Stimulated activated CD8-positive, alpha-beta memory T cell treated with anti-CD3 and anti-CD28 coated beads, Interleukin-4, amount 100 ng/mL, for 24 hours (primary cell): Measurements from ENCODE around the gene MRPS7.
"Not testable (repeated sequence)": the region's sequence is repeated elsewhere in the genome, so short reads cannot be mapped to it uniquely, and the experiment has no call there.

Source experiments
- DNase-seq: peaks from one replicate; pipeline ENCODE4 v3.0.0-alpha.2; 2020; ENCODE audit warnings: low read depth

MRPS7 gene

DNA sequence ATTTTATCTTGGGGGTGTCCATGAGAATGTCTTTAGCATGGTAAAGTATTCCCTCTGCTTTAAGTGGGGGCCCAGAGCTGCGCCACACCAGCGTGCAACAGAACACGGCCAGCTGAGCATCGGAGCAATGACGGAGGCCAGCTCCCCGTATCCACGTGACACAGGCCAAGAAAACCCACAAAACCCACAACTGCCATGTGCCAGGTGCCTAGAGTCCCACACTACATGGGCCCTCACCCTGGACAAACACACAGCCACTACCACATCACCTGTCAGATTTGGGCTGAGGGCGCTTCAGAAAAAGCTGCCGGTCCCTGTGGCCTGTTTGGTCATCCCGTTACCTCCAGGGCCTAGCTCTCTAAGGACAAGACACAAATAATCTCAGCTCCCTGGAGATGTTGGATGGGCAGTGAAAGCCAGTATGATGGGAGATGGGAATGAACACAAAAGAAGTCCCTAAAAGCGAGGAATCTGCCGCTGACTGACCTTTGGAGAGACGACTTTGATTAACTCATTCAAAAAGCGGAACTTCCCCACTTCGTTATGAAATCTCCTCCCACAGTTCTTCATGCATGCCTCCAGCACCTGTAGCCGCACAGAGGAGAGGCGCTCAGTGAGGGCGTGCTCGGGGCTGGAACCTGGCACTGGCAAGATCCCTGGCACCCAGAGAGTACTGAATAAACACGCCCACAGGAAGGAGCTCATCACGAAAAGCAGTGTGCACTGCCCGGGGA, 17.4 kb upstream of the MRPS7 start:
- no peak for DNase-seq

DNA sequence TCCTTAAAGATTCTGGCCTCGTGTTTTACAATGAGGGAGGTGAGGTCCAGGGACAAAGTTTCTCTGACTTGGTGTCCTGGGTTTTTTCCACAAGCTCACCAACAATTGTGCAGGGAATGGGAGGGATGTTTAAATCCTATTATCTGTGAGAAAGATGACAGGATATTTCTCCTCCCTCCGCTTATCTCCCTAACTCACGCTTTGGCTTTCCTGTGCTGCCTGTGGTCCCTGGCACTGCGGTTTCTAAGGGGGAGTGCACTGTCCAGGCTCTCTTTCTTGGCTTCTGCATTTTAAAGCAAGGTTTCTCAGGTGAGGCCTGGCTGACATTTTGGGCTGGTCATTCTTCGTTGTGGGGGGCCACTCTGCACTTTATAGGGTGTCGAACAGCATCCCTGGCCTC, 16.7 kb upstream of the MRPS7 start:
- DNase-seq = no peak

DNA sequence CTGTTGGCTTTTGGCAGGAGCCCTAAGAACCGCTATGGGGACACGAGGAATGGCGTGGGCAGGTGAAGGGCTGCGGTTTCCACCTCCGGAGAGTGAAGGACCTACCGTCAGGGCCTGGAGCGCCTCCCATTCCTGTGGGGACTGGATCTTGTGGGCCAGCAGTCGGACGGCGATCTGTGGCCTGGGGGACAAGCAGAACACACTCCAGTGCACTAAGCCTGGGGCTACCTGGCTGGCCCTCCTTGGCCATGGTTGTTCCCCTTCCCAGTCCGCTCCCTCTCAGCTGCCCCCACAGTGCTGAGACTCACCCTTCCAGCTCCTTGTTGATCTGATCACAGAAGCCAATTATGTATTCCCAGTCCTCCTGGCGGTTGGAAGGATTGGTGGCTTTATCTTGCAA, 15.3 kb upstream of the MRPS7 start:
- DNase-seq = no peak

DNA sequence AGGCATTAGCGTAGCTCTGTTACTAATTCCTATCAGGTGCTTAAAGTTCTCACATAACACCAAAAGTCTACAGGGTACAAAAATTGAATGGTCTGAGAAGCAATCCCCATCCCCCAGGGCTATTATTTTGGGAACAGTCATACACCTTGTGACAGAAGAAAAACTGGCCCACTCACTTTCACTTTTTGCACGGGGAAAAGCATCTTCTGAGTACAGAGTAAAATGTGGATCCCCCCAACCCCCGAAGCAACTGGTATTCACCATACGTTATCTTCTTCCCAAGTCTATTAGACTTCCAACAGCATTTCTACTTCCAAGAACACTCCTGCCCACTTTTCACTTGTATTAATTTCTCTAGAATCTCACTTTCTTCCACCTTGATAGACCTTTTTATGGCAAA, 12.1 kb upstream of the MRPS7 start:
- no peak for DNase-seq

DNA sequence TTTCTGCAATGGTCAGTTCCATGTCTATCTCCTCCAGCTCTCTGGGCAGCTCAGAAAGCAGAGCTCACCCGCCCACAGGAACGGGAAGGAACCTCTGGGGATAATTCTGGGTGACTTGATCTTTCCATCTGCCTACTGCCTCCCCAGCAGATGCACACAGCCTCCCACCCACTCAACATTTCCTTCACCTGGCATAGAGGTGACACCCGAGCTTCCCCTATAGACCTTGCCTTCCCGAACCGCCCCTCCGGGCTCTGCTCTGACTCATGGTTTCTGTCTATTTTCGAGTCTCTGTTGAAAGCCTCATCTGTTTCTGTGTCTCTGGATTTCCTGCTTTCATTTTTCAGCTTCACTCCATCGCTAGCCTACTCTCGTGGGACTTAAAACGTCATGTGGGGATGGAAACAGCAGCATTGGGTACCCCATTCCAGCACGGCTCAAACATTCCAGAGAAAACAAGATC, 11.6 kb upstream of the MRPS7 start:
- peak; percentile 63 for DNase-seq

DNA sequence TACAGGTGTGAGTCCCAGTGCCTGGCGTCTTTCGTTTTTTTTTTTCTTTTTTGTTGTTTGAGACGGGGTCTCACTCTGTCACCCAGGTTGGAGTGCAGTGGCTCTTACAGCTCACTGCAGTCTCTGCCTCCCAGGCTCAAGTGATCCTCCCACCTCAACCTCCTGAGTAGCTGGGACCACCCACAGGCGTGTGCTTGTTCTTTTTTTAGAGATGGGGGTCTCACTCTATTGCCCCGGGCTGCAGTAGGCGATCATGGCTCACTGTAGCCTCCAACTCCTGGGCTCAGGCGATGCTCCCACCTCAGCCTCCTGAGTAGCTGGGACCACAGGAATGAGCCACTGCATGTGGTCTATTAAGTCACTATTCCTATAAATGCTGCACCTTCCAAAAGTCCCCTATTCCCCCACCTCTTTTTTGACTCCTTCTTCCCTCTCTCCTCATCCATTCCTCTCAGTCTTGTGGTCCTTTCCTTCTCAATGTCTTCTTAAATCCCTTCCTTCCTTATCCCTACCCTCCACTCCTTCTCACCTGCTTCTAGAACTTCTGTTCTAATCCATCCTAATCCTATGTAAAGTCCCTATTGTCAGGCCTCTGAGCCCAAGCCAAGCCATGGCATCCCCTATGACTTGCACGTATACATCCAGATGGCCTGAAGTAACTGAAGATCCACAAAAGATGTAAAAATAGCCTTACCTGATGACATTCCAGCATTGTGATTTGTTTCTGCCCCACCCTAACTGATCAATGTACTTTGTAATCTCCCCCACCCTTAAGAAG, 9.5 kb upstream of the MRPS7 start:
- no peak for DNase-seq

DNA sequence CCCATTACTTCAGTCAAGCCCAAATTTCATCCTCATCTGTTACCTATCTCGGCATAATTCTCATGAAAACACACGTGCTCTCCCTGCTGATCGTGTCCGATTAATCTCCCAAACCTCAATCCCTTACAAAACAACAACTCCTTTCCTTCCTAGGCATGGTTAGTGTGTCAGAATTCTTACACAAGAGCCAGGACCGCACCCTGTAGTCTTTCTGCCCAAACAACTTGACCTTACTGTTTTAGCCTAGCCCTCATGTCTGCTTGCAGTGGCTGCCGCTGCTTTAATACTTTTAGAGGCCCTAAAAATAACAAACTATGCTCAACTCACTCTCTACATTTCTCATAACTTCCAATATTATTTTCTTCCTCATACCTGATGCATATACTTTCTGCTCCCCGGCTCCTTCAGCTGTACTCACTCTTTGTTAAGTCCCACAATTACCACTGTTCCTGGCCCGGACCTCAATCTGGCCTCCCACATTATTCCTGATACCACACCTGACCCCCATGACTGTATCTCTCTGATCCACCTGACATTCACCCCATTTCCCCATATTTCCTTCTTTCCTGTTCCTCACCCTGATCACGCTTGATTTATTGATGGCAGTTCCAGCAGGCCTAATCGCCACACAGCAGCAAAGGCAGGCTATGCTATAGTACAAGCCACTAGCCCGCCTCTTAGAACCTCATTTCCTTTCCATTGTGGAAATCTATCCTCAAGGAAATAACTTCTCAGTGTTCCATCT, 5.6 kb upstream of the MRPS7 start:
- not testable (repeated sequence) for DNase-seq

DNA sequence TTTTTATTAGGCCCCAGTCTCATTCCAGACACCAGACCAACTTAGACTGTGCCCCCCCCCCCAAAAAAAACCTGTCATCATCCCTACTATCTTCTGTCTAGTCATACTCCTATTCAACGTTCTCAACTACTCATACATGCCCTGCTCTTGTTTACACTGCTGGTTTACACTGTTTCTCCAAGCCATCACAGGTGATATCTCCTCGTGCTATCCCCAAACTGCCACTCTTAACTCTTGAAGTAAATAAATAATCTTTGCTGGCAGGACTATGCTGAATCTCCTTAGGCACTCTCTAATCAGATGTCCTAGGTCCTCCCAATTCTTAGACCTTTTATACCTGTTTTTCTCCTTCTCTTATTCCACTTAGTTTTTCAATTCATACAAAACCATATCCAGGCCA, 4.5 kb upstream of the MRPS7 start:
- not testable (repeated sequence) for DNase-seq

DNA sequence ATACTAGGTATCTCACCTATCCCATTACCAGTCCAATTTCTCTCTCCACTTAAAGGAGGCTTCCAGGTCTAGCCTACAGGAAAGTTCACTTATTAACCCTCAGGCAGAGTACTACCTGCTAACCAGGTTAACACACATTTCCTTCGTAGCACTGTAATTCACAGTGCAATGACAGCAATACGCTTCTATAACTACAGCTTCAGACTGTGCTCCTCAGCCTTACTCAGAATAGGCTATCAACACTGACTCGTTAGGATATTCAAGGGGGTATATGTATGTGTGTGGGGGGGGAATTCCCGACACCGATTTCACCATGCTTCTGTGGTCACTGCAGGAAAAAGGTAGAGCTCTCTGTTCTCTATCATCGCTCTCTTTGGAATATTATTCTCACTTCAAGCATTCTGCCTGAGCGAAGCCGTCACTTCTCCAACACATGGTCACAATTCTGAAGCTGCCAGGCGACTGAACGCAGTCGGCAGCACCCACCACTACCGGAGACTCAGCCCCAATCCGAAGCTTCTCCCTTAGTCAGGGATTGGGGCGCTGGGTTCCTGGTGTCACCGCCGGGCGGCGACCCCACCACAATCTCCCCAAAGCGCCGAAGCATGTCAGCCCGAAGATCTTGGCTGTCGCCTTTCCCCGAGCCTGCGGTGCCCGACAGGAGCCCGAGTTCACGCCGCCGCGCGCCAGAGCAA, 891 bp upstream of the MRPS7 start:
- DNase-seq = no peak

DNA sequence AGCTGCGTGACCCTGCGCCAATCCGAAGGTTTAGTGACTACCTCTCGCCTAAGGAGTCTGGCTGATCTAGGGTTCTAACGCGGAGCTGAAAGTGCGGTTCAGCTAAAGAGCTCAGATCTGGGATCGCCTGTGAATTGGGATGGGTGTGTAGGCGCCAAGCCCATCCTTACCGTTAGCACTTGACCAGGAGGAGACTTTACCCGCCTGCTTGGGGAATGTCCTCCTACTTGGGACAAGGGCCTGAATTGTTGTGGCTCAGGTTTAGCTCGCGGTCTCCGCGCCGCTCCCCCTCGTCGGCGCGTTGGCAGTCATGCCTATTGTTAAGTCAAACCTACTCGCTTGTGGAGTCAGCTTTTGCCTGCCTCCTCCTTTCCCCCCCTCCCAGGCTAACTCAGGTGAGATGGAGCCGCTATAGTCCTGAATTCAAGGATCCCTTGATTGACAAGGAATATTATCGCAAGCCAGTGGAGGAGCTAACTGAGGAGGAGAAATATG, 480 bp downstream of the MRPS7 start:
- DNase-seq = no peak

DNA sequence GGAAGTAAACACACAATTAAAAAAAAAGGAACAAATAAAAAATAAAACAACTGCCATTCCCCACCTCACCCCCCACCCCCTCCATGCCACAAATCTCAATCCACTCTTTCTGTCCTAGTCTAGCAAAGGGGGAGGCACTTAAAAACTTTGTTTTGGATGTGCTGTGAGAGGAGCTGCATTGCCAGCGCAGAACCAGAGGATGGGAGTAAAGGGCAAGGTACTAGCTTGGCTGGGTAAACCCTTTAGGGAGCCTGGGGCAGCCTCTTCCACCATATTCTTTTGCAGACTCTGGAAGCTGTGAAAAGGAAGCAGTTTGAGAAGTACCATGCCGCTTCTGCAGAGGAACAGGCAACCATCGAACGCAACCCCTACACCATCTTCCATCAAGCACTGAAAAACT, 1.4 kb downstream of the MRPS7 start:
- DNase-seq = no peak

DNA sequence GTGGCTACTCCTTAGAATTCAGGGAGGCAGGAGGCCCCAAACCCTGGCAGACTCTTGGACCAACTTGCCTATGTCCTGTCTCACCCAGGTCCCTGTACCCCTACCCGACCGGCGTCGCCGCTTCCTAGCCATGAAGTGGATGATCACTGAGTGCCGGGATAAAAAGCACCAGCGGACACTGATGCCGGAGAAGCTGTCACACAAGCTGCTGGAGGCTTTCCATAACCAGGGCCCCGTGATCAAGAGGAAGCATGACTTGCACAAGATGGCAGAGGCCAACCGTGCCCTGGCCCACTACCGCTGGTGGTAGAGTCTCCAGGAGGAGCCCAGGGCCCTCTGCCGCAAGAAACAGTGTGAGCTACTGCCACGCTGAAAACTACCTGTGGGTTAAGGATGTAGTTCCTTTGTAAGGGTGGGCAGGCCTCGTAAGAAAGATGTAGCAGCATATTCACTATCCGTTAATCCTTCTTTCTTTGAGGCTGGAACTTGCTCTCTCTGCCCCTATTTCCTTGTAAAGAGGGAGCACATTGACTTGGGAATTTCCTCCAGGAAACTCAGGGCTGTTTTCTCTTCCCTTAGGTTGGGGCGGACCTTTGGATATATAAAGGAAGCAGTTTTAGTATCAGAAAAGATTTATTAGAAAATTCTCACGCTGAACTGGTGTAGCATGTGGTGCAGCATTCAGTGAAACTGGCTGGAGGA, 4.1 kb downstream of the MRPS7 start:
- DNase-seq = no peak

DNA sequence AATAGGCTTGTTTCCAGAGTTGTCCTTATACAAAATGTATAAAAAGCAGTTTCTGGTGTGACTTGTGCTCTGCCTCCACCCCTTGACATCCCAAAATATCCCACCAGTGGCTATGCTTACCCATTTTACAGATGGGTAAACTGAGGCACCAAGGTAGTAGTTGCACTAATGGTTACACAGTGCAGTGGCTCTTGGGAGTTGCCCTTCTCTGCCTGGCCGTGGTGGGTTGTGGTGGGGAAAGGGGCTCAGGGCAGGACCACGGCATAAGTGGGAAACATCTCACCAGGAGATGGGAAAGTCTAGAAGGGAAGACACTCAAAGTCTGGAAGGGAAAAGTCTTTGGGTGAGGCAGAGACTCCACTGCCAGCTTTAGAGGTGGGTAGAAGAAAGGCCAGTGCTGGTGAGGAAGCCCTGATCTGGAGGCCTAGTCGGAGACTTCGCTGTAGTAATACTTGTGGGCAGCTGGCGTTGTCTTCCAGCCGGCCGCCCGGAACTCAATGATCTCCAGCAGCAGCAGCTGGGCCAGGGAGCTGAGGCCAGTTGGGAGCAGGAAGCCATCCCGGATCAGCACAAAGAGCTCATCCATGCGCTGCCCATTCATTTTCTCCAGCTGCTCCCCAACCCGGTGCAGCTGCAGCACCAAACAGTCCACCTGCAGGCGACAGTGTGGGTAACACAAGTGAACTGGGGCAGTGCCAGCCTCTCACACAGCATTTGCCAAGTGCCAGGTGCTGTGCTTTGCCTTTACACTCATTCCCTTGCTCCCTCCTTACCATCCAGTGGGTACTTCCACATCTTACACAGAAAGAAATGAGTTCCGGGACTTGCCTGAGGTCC, 4.9 kb downstream of the MRPS7 start:
- no peak for DNase-seq

DNA sequence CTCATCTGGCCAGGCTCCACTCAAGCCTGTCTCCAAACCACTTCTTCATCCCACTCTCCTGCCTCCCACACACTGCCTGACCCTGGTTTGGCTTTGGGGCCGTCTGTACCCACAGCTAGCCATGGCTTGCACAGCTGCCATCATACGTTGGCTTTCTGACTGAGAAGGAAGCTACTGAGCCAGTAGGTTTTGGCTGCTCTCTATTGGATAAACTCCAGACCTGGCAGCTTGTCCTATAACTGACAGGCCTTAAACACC, 5.4 kb downstream of the MRPS7 start:
- DNase-seq = no peak

DNA sequence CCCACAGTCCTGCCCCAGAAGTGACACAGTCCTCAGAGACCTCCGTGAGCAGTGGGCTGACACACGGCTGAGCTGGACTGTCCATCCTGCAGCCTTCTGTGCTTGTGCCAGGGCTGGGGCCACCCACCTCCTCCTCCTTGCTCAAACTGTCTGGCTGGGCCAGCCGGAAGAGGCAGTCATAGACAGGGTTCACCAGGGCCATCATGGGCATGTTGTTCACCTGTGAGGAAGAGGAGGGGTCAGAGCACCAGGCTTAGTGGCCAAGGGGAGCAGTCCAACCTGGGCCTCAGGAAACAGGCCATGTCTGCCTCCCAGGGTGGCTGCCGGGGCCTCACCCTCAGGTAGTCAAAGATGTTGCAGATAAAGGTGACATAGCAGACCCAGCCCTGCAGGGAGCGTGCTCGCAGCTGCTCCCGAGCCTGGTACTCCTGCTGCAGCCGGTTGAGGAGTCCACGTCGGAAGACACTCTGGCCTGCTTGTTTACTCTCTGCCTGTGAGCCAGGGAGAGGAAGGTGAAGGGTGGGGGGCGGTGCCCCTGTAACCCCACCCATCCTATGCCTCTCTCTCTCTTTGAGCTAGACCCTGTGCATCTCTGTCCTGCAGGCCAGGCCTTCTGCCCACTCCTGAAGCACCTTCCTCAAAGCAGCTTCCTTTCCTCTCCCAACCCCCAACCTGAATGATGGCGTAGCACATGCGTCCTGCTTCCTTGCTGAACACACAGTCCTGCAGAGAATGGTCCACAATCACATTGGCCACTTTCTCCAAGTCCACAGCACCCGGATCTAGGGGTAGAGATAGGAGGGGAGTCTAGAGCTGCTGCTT, 5.9 kb downstream of the MRPS7 start:
- no peak for DNase-seq

DNA sequence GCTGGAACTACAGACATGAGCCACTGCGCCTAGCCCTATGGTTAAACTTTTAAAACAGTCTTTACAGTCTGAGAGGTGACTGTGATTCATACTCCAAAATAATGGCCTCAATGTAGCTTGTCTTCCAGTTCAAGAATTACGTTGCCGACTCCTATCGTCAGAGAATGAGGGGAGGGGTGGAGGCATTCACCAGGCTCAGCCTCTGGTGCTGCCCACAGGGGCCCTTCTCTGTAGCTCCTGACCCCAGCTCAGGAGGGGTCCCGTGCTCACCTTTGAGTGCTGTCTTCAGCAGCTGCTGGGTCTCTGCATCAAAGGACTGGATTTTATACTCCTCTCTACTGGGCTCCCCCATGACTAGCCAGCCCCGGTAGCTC, 8.2 kb downstream of the MRPS7 start:
- no peak for DNase-seq

DNA sequence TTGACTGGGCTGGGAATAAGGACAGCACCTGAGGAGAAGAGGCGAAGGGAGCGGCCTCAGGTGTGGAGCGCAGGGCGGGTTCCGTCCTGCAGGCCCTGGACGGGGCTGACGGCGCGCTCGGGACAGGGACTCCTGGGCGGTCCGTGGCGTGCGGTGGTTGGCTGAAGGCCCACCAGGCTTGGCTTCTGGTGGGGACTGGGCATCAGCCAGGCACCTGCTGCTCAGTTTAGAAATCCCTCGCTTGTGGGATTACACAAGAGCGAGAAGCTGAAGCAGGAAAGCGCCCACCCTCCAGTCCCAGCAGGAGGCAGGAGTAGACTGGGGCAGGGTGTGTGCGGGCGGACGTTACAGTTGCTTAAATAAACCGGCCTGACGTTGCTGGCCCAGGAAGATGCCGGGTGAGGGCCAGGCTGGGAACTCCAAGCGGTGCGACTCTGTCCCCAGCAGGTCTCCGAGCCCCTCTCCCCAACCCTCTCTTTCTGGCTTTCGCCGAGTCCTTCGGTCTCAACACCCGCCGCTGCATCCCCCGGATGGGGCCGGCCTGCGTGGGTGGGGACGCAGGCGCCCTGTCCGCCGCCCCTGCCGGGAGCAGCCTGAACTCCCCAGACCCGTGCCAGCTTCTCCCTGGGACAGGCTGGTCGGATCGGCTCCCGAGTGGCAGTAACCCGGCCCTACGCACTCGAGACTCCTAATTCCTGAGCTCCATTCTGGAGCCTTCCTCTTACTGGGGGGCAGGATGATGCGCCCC, 8.7 kb downstream of the MRPS7 start:
- peak; percentile 43 for DNase-seq

DNA sequence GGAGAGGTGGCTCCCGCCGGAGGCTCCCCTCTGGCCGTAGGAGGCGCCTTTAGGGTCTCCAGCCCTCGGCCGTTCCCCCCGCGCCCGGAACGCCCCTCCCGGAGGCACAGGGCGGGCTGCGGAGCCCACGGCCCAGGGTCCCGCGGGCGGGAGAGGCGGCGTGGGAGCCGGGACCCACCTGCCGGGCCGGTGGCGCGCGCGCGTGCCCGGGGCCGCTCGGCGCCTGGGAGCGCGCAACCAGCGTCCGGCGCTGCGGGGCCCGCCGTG, 9.2 kb downstream of the MRPS7 start, which contains the start of gene MIF4GD:
TSS of gene MIF4GD (minus strand) at position 266 of the 267 bp plus-strand sequence. CDS start 1,036 bp downstream, outside the sequence.
- no peak for DNase-seq

DNA sequence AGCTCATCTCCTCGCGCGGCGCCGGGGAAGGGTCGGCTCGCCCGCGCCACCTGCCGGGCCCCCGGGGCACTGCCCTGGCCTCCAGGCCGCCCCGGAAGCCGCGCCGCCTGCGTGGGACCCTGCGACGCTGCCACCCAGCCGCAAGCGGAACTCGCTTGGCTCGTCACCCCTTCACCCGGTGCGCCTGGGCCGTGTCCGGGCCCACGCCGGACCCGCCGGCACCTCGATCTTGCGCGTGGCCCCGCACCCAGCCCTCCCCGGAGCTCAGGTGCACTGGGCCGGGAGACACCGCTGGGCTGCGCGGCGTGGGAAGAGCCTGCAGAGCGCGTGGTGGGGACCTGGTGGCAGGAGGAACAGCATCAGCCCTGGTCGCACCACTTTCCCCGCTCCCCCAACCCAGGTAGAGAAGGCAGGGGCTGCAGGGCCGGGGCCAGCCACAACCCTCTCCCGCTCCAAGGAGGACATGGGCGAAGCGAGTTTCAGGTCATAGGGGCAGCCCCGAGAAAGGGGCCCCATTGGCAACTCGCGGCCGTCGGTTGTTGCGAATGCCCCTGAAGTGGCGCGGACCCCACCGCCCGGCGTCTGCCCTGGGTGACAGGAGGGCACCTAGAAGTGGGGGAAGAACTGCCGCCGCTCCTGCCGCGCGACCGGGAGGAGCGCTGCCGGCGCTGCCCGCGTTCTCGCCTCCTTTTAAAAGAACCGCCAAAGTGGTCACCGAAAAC, 9.7 kb downstream of the MRPS7 start:
- peak; percentile 80 for DNase-seq
